ENCODE data around the gene CYP46A1.
"Not testable (repeated sequence)": the region's sequence is repeated elsewhere in the genome, so short reads cannot be mapped to it uniquely, and the experiment has no call there.

Gene CYP46A1

GRCh38 chr14:99758872-99759545 is 74.9 kb downstream of the CYP46A1 start:
- DNase-seq (ENCODE audit: low read depth): no peak

DNA sequence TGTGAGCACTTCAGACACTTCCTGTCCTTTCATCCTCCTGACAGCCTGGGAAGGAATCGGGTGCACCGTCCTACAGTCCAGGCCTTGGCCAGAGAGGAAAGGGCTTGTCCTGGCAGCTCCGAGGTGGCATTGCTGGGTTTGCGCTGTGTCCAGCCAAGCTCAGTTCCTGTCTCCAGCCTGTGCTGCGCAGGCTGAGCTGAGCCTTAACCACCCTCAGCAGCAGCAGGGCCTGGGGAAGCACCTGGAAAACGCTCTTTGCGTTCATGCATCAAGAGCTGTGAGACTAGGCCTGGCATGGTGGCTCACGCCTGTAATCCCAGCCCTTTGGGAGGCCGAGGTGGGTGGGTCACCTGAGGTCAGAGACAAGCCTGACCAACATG is 75.4 kb downstream of the CYP46A1 start:
- DNase-seq (ENCODE audit: low read depth): no peak

DNA sequence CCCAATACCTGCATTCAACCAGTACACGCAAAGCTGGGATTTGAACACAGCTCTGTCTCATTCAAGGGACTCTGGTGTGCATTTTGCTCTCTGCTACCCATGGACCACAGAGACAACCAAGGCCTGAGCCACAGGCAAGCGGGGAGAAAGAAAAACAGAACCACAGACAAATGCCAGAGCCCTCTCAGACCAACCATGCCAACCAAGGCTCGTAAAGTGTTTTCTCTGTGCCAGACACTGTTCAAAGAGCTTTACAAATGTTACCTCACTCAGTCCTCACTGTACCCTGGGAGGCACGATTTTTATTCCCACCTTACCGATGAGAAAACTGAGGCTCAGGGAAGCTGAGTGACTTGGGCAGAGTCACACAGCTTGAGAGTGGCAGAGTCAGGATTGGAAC is 76.7 kb downstream of the CYP46A1 start:
- no peak for DNase-seq (ENCODE audit: low read depth)

DNA sequence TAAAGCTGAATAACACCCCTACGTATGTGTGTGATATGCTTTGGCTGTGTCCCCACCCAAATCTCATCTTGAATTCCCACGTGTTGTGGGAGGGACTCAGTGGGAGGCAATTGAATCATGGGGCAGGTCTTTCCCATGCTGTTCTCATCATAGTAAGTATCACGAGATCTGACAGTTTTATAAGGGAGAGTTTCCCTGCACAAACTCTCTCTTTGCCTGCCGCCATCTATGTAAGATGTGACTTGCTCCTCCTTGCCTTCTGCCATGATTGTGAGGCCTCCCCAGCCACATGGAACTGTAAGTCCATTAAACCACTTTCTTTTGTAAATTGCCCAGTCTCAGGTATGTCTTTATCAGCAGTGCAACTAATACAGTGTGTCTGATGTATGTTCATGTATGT is 78.8 kb downstream of the CYP46A1 start:
- not testable (repeated sequence) for DNase-seq (ENCODE audit: low read depth)

- DNase-seq (ENCODE audit: low read depth): no peak
Observed at GRCh38 chr14:99763527-99764221, 79.6 kb downstream of the CYP46A1 start.

- no peak for DNase-seq (ENCODE audit: low read depth)
Observed at GRCh38 chr14:99764222-99764706, 80.2 kb downstream of the CYP46A1 start.

DNA sequence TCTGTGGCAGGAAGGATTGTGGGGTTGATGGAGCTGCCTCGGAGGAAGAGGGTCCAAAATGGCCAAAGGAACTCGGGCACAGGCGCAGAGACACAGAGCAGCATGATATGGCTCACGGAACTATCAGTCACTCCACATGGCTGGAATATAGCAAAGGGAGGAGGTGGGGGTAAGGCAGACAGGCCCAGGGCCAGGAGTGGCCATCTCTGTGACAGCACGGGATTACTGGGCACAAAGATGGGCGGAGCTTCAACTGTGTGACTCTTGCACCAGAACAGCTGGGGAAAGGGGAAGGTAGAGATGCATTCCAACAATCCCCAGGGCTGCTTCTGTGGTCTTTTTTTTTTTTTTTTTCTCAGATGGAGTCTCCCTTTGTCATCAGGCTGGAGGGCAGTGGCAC is 84.3 kb downstream of the CYP46A1 start:
- DNase-seq (ENCODE audit: low read depth): no peak

DNA sequence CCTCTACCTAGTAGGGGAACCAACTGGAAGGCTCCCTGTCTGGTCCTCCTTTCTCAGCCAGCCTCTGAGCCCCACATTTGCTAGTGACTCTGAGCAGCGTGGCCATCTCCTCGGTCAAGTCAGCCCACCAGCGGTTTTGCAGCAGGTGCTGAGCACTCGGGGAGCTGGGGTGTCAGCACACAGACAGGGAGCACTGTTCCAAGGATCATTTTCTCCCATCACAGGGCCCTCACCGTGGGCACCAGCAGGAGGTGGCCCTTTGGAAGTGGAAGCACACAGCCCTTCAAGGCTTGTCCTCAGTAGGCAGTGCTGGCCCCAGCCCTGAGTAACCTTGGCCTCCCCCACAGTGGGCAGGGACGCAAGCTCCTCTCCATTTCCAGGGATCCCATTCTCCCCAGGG is 85.0 kb downstream of the CYP46A1 start:
- DNase-seq (ENCODE audit: low read depth): no peak

DNA sequence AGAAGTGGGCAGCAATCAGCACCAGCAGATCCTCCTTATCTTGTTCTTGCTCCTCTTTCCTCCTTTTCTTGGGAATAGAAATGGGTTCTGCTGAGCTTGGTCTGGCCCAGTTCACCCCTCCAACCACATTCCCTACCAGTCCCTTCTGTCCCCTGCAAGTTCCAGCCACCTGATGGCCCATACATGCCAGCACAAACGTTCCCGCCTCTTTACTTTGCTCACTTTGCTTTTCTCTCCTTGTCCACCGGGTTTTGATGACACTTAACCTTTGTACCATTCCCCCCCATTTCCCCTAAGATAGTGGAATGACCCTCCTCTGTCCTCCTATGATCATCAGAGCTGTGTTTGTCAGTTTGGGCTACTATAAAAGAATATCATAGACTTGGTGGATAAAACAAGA is 85.7 kb downstream of the CYP46A1 start:
- no peak for DNase-seq (ENCODE audit: low read depth)

DNA sequence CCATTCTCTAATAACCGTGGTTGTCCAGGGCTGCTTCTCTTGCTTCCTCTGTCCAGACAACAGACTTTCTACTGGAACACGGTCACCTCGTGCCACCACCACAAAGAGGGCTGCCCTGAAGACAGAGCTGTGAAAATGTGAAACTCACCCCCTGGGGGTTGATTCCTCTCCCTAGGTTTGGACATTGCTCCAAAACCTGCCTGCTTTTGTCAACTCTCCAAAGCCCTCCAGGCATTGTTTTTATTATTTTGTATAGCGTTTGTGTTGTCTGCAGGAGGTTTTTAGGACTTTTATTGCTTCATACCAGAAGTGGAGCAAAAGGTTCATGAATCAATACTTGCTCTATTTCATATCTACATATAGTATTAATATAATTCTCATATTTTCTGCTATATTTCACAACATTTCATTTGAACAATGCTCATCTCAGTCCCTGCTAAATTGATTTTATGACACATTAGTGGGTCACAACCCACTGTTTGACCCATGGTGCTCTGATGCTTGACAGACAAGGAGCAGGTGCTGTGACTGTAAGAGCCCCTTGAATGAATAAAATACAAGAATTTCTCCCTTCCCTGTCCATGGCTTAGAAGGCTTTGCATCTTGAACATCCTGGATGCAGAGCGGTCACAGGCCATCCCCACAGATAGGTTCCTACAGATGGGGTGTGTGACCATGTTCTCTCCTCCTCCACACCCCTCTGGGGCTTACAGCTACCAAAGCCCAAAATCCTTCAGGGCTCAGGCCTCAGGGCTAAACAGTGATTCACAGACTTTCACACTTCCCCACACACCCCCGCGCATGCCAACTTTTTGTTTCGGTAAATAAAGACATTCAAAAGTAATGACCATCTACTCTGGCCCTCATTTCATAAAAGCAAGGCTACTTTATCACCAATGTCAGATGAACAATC is 88.5 kb downstream of the CYP46A1 start:
- DNase-seq (ENCODE audit: low read depth): no peak

GRCh38 chr14:99773521-99774497 is 89.7 kb downstream of the CYP46A1 start:
- DNase-seq (ENCODE audit: low read depth): no peak

DNA sequence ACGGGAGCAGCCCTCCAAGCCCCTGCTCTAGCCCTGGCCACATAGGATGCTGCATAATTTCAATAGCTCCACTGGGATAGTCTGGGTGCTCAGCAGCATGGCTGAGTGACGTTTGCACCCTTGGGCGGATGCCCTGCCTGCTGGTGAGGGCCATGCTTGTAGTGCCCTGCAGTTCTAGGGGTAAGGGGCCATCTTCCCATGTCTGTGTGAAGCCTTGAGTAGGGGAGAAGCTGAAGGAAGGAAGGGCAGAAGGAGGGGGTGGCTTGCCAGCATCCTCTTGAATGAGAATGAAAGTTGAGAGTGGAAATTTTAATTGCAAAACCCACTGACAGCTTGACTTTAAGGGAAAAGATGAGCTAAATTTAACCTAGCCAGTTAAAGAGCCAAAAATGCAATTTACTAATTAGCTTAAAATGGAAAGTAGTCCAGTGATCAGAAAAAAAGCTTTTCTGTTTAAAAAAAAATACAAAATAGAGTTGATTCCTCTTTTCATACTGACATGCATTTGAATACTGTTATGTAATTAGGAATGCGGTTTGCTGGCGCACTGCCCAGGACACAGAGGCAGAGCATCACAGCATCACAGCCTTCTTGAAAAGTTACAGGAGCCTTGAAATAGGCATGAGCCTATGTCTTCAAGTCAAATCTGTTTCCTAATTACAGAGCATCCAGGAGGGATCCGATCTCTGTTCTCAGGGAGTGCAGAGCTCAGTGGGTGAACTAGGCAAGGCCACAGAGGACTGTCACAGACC is 90.6 kb downstream of the CYP46A1 start:
- no peak for DNase-seq (ENCODE audit: low read depth)

GRCh38 chr14:99775351-99775750 is 91.3 kb downstream of the CYP46A1 start:
- no peak for DNase-seq (ENCODE audit: low read depth)

Measured in T follicular helper cell (primary cell).